LNCAP (cell line): Measurements from ENCODE around the gene GCLC.

ENCODE experiments used
- CTCF ChIP-seq: fragments of 450-650 bp; IDR thresholded peaks from 2 replicates; pipeline ENCODE4 v1.5.1; 2017; ENCODE audit warnings: mild to moderate bottlenecking

GCLC gene

GRCh38 chr6:53527249-53527765, 17.6 kb downstream of the GCLC start:
- TF ChIP-seq CTCF: no peak

GRCh38 chr6:53526000-53526399, 18.9 kb downstream of the GCLC start:
- no peak for TF ChIP-seq CTCF

GRCh38 chr6:53524455-53524815, 20.5 kb downstream of the GCLC start:
- TF ChIP-seq CTCF: no peak

- TF ChIP-seq CTCF: no peak
Measured at GRCh38 chr6:53523511-53524454, 21.1 kb downstream of the GCLC start.

- TF ChIP-seq CTCF: no peak
Measured at GRCh38 chr6:53520320-53520928, 24.5 kb downstream of the GCLC start.

GRCh38 chr6:53518862-53519261, 26.0 kb downstream of the GCLC start:
- TF ChIP-seq CTCF: no peak

GRCh38 chr6:53517021-53517420, 27.9 kb downstream of the GCLC start:
- no peak for TF ChIP-seq CTCF
